GM21360 (cell line): Measurements from ENCODE around the gene SEC61A1.

Source experiments
- ATAC-seq: cut with Tn5 transposase; IDR thresholded peaks from one replicate; pipeline ENCODE4 v1.9.1; 2021; ENCODE audit warnings: mild to moderate bottlenecking, moderate library complexity; ENCODE audit not compliant: unreplicated experiment

Gene SEC61A1

DNA sequence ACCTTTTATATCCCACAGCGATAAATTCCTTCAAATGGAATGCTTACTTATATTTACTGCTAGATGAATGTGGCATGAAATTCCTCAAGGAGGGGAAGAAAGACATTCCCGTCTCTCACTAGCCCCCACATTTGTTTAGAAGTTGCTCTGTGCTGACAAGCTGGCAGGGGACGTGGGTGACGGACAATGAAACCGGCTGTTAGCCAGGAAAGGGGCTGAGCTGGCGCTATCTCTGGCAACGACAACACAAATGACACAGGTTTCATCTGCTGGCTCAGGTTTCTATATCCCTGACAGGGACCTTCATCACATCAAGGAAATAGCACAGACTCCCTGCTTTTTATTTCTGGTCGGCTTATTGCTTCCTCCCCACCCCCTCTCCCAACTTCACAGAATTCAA lies 55.6 kb downstream of the SEC61A1 start:
- ATAC-seq: no peak

DNA sequence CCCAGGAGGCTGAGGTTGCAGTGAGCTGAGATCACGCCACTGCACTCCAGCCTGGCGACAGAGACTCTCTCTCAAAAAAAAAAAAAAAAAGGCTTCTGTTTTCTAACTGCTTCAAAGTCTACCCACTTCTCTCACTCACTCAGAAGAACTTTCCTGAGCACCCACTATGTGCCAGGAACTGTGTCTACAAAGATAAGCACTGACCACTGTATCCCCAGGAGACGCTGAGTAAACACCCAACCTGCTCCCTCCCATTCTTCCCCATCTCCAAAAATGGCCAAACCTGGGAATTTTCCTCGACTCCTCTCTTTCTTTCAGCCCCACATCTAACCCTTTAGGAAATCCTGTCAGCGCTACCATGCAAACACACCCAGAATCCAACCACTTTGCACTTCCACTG lies 58.9 kb downstream of the SEC61A1 start:
- no peak for ATAC-seq

DNA sequence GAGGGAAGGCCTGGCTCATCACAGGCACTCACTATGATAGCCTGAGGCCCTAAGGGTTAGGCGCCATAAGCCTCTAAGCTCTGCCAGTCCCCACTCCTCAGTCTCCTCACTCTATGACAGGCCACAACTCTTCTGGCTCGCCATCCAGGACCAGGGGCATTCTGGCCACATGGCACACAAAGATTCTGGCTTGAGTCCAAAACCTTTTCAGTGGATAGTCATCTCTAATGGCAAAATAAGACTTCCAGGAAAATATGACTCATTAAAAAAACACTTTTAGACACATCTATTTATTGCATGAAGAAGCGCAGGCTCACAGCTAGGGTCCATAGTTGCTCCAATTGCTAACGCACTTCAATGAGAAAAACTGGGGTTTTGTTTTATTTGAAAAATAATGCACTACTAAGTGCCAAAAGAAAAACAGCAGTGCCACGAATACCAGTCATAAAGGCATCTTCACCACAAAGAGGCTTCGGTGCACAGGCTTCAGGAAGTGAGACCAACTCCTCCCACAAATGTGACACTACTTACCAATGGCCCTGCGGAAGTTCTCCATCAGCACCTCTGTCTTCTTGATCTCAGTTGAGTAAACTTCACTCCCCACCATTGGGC lies 60.2 kb downstream of the SEC61A1 start:
- no peak for ATAC-seq

DNA sequence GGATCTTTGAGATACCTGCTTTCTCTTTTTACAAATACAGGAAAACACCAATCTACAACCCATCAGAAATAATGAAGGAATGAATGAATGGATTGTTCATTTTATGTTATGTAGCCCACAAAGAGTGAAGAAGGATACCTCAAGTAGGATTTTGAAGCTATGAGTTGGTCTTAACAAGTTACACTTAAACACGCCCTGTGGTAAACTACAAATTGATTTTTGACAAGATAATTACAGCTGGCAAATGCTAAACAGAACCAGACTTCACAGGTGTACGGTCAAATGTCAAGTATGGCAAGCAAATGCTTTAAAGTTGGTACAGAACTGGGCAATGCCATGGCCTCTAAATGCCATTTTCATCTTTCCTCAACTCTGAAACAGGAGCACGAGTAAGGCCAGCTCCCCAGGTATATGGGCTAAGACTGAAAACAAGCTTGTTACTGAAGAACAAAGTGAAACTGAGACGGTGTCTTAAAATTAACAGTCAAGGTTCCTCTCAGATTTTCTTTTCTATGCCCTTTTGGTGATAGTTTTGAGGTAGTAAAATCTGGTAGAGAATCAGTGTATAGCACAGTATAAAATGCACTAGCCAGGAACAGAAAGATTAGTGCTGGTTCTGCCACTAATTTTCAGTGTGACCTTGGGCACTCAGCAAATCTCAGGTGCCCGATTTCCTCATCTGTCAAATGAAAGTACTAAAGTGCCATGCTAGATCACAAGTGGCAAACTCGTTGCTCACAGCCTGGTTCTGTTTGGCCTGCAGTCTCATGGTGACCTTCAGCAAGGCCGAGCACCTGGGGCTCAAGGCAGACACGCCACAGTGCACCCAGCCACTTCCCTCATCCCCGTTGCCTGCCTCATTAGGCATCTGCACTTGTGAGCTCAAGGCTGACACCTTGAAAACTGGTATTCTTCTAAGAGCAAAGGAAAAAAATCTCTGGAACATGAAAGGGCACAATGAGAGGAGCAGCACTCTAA lies 61.9 kb downstream of the SEC61A1 start:
- no peak for ATAC-seq
